Myocyte (in vitro differentiated cells): ENCODE measurements around the gene DEFB113. TPM values are rescaled to one million over a fixed set of nuclear protein-coding genes. Genes with fewer than 3 reads are reported as not detected.
A peak's percentile ranks its signal among the peaks of the same experiment; 100 is the strongest.
"Not testable (repeated sequence)": the region's sequence is repeated elsewhere in the genome, so short reads cannot be mapped to it uniquely, and the experiment has no call there.

ENCODE experiments used
- DNase-seq: peaks from one replicate; pipeline ENCODE4 v3.0.0-alpha.2; 2012; ENCODE audit warnings: low read depth
- polyA plus RNA-seq: library from polyadenylated mRNA; unstranded; fragments of >200 nt; gene quantifications from one replicate; pipeline ENCODE4 v1.2.1, GENCODE V29; 2012; ENCODE audit warnings: missing spikeins
- total RNA-seq: library from RNA; depleted of rRNA; stranded (reverse); fragments of >200 nt; gene quantifications from 2 replicates; pipeline ENCODE4 v1.2.3, GENCODE V29; 2014

Gene DEFB113
- not detected in 2 replicates for total RNA-seq
- not detected for polyA plus RNA-seq

DNA sequence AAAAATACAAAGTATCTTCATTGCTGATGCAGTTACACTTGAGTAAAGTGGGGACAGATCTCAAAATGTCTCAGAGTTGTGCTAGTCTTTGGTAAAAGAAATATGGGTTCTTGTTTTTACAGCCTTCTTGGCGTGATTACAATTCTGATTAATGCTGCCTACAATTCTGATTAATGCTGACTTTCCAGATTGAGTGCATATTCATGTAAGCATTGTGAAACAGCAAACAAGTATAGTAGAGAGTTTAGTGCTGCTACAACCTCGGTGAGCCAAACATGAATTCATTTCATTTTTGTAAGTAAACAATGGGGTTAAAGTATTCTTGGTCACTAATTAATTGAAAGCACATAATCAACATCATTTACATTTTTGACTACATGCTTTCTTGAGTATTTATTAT is at the start of gene DEFB113:
Gene DEFB113 (minus strand): TSS at position 21 of the 400 bp plus-strand sequence. CDS start 0 bp downstream, at position 21.
- no peak for DNase-seq

DNA sequence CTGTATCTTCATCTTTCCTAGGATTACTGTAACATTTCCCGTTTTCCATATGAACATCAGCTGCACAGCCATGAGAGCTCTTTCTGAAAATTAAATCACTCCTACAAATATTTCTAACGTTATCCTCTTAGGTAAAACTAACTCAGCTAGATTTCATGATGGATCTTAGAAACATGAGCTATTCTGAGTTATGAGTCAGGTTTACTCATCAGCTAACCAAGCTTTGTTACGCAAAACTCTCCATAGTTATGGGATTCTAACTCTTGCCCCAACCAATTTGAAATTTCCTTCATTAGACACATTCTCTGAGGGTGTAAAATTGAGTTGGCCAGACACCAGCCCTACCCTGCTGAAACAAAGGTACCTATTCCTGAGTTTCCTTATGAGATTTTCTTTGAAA is 38.4 kb upstream of the DEFB113 start:
- DNase-seq, result peak; percentile 45

DNA sequence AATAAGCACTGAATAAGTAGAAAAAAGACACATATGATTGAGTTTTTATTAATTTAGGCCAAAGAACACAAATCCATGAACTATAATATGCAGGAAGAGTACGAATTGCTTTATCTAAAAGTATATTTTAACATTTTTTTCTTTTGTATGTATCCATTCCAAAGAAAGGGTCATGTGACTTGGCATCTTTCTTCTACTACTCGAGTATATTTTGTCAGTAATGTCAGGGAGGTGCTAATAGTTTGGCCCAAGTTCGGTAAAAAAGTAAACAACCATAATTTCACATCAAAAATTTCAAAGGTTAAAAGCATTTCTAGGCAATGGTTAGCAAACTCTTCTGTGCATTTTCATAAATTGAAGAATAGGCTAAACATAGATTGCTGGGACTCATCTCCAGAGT is 33.7 kb upstream of the DEFB113 start:
- DNase-seq, result no peak

DNA sequence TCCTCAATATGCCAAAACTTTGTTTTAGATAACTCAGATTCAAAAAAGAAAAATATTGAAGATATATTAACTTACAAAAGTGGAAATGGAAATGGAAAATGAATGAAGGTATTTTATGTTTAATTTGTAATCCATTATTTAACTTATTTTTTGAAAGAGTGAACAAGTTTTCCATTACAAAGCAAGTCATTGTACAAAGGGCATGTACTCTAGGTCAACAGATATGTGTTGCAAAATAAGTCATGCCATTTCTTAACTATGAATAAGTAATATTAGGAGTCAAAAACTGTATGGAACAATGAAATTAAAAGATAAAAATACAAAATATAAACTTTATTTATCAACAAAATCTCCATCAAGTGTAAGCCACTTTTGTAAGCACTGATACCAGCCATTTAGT is 25.9 kb upstream of the DEFB113 start:
- DNase-seq, result no peak

GRCh38 chr6:49988900-49989299 is 19.5 kb upstream of the DEFB113 start:
- no peak for DNase-seq

DNA sequence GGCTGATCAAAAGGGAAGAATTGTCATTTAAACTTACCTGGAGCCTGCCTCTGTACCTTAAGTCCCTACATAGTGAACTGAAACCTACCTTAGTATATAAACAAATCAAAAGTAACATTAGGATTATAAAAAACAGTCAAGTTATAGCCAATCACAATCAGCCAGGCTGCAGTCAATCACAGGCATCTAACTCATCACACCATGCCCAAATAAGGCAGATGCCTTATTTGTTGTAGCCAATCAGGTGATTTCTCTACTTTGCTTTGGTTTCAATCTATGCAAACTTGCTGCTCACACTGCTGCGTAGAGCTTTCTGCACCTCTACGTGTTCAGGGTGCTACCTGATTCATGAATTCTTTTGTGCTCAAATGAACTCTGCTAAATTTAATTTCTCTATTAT is 18.3 kb upstream of the DEFB113 start:
- DNase-seq, result no peak

DNA sequence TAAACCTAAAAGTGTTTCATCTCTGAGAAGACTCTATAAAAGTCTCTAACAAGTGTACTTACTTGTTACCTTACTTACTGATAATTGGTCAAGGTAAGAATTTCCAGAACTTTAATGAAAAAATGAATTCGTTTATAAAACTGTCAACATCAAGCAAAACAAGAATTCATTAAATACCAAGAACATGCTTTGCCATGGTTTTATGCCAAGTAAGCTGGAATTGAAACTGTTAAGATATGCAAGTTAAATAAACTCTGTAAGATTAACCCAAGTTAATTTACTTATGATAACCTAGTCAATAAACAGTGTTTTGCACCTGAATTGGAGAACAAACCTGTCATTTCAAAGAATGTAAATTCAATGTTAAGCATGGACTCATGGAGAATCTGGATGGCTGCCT is 17.1 kb upstream of the DEFB113 start:
- DNase-seq, result no peak

DNA sequence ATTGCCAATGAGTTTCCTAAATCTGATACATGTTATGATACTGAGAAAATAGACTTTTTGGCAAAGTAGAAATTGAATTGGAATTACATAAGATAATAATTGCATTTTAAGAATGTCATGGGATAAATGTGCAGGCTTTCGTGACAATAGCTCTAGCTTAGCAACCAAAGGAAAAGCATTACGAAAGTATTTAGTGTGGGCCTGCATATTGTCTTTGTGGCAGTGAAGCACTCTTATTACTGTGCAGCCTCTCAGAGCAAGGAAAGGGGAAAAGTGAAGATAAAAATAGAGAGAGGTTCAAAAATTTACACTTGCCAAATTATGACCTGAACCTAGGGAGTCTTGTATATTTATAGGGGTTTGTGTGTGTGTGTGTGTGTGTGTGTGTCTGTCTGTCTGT is 12.6 kb upstream of the DEFB113 start:
- no peak for DNase-seq

DNA sequence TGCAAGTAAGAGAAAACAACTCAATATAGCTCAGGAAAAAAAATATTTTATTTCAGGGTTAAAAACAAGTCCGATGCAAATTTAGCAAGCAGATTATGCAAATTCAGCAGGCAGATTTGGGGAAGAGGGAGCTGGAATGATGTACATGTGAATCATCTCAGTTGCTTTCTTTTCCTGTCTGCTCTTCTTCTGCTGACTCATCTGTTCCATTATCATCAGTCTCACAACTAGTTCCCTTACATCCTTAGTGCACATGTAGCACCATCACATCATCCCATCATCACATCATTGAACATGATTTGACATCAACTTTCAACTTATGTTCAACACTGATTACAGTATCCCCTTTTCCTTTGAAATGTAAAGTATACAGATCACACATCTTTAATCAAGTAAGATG is 11.5 kb upstream of the DEFB113 start:
- DNase-seq, result peak; percentile 20

- peak; percentile 73 for DNase-seq
These were observed 10.2 kb upstream of the DEFB113 start for GRCh38 chr6:49979584-49979983.

DNA sequence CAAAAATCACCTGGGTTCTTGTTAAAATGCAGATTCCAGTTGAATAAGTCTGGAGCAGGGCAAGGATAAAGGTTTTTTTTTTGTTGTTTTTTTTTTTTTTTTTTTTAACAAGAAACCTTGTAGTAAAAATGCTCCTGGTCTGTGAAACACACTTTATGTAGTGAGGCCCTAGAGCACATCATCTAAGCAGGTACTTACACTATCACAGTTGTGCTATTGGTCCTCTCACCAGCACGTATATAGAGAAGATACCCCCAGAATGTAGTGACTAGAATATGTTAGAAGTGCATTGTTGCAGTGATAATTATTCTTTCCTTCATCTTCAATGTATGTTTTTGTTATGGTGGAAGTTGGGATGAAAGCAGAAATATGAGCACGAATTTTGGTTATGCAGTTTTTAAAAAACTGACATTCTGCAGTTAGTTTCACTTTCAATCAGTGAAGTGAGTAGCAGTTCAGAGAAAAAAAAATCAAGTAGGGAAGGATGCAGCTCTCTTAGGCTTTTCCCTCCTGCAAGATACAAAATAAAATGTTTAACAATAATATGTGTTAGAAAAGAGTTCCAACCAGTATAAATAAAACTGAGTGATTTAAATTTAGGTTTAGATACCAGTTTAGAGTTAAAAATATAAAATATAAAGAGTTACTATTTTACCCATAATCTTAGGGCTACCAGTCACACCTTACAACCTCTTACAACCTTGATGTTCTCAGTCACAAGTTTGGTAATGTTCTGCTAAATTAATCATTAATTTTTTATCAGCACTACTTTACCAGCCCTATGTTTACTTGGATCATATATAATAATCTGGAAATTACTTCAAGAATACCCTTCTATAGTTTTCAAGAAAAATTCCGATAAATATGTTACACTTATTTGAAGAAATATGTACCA is 9.2 kb upstream of the DEFB113 start:
- no peak for DNase-seq

- DNase-seq, result no peak
These were observed 2.6 kb downstream of the DEFB113 start for GRCh38 chr6:49966823-49967222.

- no peak for DNase-seq
These were observed 3.1 kb downstream of the DEFB113 start for GRCh38 chr6:49966334-49966733.

GRCh38 chr6:49964064-49964463 is 5.4 kb downstream of the DEFB113 start, which contains the start of gene DEFB114:
Gene DEFB114, minus strand, starts transcription at chr6:49964164. Its CDS starts 59 bp downstream, at chr6:49964105.
- DNase-seq, result no peak

DNA sequence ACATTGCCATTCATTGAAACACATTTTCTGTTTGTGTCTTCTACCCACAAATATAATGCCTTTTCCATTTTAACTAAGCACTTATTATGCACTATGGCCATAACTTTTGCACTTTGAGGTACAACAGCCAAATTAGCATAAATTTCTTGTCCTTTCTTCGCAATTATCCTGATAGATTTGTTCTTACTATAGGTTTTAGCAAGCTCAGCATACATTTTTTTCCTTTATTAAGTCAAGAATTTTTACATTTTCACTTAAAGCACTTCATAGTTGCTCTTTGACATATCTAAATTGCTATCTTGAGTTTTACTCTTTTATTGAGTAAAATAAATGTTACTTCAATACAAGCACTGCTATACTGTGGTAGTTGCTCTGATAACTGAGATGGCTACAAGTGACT is 11.2 kb downstream of the DEFB113 start:
- DNase-seq, result no peak

- no peak for DNase-seq
These were observed 13.6 kb downstream of the DEFB113 start for GRCh38 chr6:49955847-49956246.

DNA sequence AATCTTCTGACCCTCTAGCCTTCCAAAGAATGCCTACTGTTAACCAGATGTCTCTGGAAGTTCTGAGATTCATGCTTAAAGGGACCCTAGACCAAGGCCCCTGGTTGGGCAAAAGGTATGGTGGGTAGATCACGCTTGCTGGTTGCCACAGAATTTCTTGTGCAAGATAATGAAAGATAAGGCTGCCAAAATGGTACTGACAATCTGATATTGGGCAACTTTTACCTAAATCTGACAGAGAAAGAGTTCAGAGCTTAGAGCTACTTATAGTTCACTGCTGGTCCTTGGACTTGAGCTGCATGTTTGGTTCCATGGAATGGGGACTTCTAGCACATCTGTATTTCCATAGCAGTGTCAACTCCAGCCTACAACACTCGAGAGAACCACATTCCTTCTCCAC is 17.5 kb downstream of the DEFB113 start:
- DNase-seq, result no peak

GRCh38 chr6:49950415-49950751 is 19.0 kb downstream of the DEFB113 start:
- no peak for DNase-seq

GRCh38 chr6:49949062-49949461 is 20.4 kb downstream of the DEFB113 start:
- no peak for DNase-seq

- no peak for DNase-seq
These were observed 22.6 kb downstream of the DEFB113 start for GRCh38 chr6:49946835-49947234.

DNA sequence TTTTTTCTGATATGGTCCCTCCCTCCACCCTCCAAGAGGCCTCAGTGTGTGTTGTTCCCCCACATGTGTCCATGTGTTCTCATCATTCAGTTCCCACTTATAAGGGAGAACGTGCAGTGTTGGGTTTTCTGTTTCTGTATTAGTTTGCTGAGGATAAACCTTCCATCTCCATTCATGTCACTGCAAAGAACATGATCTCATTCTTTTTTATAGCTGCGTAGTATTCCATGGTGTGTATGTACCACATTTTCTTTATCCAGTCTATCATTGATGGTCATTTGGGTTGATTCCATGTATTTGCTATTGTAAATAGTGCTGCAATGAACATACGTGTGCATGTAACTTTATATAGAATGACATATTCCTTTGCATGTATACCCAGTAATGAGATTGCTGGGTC is 25.4 kb downstream of the DEFB113 start:
- DNase-seq, result not testable (repeated sequence)

DNA sequence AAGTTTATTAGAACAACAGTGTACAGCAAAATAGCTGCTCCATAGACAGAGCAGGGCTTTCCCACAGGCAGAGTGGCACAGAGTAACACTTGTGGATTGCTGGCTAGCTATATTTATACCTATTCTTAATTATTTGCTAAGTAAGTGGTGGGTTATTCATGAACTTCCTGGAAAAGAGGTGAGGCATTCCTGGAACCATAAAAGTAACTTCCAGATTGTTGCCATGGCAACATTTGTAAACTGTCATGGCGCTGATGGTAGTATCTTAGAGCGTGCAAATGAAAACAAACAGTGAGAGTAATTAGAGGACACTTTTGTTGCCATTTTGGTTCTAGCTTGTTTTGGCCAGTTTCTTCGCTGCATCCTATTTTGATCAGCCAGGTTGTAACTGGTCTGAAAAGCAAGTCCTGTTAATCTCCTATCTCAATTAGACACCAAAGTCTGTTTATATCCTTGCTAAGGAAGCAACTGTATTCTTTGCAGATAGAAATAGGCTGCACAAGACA is 29.4 kb downstream of the DEFB113 start:
- DNase-seq, result no peak

- DNase-seq, result no peak
These were observed 31.6 kb downstream of the DEFB113 start for GRCh38 chr6:49937811-49938210.
